ENCODE results near the gene DYRK1A.

The DYRK1A gene

GRCh38 chr21:37356706-37357105 is 9.9 kb upstream of the DYRK1A start:
- TF ChIP-seq PPARA (CRISPR knock-in tag; IDR thresholded peaks at IDR 0.05; ENCODE audit: borderline replicate concordance) (no peak), ZNF70 (CRISPR knock-in tag; IDR thresholded peaks at IDR 0.05) (no peak)
- ATAC-seq: no peak

GRCh38 chr21:37357691-37358090 is 8.9 kb upstream of the DYRK1A start:
- no peak for ATAC-seq
- no peak for TF ChIP-seq ZFP30 (CRISPR knock-in tag; IDR thresholded peaks at IDR 0.05)
- TF ChIP-seq TSHZ2 (CRISPR knock-in tag; IDR thresholded peaks at IDR 0.05): no peak
- TF ChIP-seq POU6F1 (CRISPR knock-in tag; IDR thresholded peaks at IDR 0.05; ENCODE audit: borderline replicate concordance, low read depth): no peak
- TF ChIP-seq RARB (CRISPR knock-in tag; IDR thresholded peaks at IDR 0.05): no peak
- no peak for TF ChIP-seq OSR1 (CRISPR knock-in tag; IDR thresholded peaks at IDR 0.05)
- TF ChIP-seq GLIS3 (CRISPR knock-in tag; IDR thresholded peaks at IDR 0.05): no peak
- no peak for TF ChIP-seq ZFP3 (CRISPR knock-in tag; IDR thresholded peaks at IDR 0.05)
- TF ChIP-seq TOX (CRISPR knock-in tag; IDR thresholded peaks at IDR 0.05; ENCODE audit: borderline replicate concordance): no peak
- no peak for TF ChIP-seq TCF4 (CRISPR knock-in tag; IDR thresholded peaks at IDR 0.05; ENCODE audit: borderline replicate concordance)
- no peak for TF ChIP-seq BACH2 (CRISPR knock-in tag; IDR thresholded peaks at IDR 0.05; ENCODE audit: borderline replicate concordance)
- no peak for TF ChIP-seq SNAI2 (CRISPR knock-in tag; IDR thresholded peaks at IDR 0.05)
- no peak for TF ChIP-seq ISL1 (CRISPR knock-in tag; IDR thresholded peaks at IDR 0.05)
- no peak for TF ChIP-seq ZNF70 (CRISPR knock-in tag; IDR thresholded peaks at IDR 0.05)
- no peak for TF ChIP-seq ESRRG (CRISPR knock-in tag; IDR thresholded peaks at IDR 0.05)

GRCh38 chr21:37358397-37358796 is 8.2 kb upstream of the DYRK1A start:
- ATAC-seq: no peak

More at GRCh38 chr21:37358397-37358796, 8.2 kb upstream of the DYRK1A start:
- no peak for TF ChIP-seq ZFP3 (CRISPR knock-in tag; IDR thresholded peaks at IDR 0.05)
- TF ChIP-seq CREB5 (CRISPR knock-in tag; IDR thresholded peaks at IDR 0.05; ENCODE audit: low read depth): no peak
- TF ChIP-seq CSRNP3 (CRISPR knock-in tag; IDR thresholded peaks at IDR 0.05): no peak
- no peak for TF ChIP-seq ZFP30 (CRISPR knock-in tag; IDR thresholded peaks at IDR 0.05)
- TF ChIP-seq OSR1 (CRISPR knock-in tag; IDR thresholded peaks at IDR 0.05): no peak
- no peak for TF ChIP-seq SNAI2 (CRISPR knock-in tag; IDR thresholded peaks at IDR 0.05)
- no peak for TF ChIP-seq ARNTL (CRISPR knock-in tag; IDR thresholded peaks at IDR 0.05; ENCODE audit: borderline replicate concordance, low read depth)
- no peak for TF ChIP-seq ISL1 (CRISPR knock-in tag; IDR thresholded peaks at IDR 0.05)
- no peak for TF ChIP-seq ESRRG (CRISPR knock-in tag; IDR thresholded peaks at IDR 0.05)
- no peak for TF ChIP-seq ZC3H10 (CRISPR knock-in tag; IDR thresholded peaks at IDR 0.05)
- no peak for TF ChIP-seq ZNF8 (CRISPR knock-in tag; IDR thresholded peaks at IDR 0.05)
- TF ChIP-seq RARB (CRISPR knock-in tag; IDR thresholded peaks at IDR 0.05): no peak
- no peak for TF ChIP-seq PATZ1 (CRISPR knock-in tag; IDR thresholded peaks at IDR 0.05; ENCODE audit: borderline replicate concordance)
- no peak for TF ChIP-seq CSDC2 (CRISPR knock-in tag; IDR thresholded peaks at IDR 0.05)
- TF ChIP-seq TCF4 (CRISPR knock-in tag; IDR thresholded peaks at IDR 0.05; ENCODE audit: borderline replicate concordance): no peak
- TF ChIP-seq ZNF565 (CRISPR knock-in tag; conservative IDR thresholded peaks at IDR 0.05; ENCODE audit: low read depth): no peak
